Measurements from ENCODE around the gene GRIA2. TPM values are rescaled to one million over a fixed set of nuclear protein-coding genes. Genes with fewer than 3 reads are reported as not detected.
"Not testable (repeated sequence)": the region's sequence is repeated elsewhere in the genome, so short reads cannot be mapped to it uniquely, and the experiment has no call there.

GRIA2 gene
- polyA plus RNA-seq, 5 donors: 0.83 to 3.5 (median 2.6) TPM

GRCh38 chr4:157258165-157258564, 37.6 kb downstream of the GRIA2 start:
- DNase-seq: not testable (repeated sequence)

- no peak for DNase-seq
These were observed 44.8 kb downstream of the GRIA2 start for GRCh38 chr4:157265281-157265680.

DNA sequence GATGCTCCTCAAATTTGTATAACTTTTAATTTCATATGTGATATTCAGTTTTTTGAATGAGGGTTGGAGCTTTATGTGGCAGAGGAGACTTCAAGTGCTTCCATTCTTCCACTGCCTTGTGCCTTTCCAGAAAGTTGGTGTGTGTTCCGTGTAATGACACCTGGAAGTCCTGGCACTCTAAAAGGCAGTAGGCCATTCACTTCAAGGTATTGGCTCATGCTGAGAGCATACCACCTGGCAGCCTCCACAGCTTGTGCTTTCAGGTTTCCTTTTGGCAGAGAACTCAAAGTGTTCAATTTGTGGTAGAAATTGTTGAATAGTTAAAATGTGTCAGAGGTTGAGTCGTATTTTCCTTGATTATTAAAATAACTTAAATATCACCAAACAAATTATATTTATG, 49.6 kb downstream of the GRIA2 start:
- DNase-seq: no peak

GRCh38 chr4:157270552-157270951, 50.0 kb downstream of the GRIA2 start:
- no peak for DNase-seq

DNA sequence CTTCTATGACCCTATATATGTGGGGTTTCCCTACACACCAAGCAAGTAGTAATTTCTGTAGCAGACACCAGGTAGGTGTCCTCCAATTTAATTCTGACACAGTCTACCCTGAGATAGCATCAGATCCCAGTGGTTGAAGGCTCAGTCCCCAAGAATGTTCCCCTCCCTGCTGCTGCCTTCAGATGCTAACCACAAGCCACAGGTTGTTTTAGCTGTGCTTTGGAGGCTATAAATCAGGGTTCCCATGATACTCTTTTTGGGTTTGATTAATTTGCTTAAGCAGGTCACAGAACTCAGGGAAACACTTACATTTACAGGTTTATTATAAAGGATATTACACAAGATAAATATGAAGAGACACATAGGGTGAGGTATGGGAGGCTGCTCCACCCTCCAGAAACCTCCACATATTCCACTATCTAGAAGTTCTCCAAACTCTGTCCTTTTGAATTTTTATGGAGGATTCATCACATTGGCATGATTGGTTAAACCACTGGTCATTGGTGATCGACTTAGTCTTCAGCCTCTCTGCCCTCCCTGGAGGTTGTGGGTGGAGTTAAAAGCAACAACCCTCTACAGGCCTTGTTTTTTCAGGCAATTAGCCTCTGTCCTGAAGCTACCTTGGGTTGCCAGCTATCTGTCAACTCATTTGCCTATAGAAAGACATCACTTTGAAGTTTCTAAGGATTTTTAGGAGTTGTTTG, 50.8 kb downstream of the GRIA2 start:
- DNase-seq: no peak

DNA sequence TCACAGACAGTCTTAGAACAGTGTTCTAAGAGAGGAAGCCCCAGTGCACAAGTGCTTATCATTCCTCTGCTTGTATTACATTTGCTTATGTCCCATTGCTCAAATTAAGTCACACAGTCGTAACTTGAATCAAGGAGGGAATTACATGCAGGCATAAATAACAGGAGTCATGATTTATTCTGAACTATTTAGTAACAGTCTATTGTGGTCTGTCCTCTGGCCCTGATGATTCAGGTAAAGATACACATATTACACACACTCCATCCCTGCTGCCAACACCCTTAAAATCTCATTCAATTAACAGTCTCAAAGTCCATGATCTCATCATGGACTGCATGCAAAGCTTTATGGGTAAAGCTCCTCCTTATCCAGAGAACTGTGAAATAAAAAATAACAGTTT, 60.1 kb downstream of the GRIA2 start:
- DNase-seq: no peak

GRCh38 chr4:157282019-157282418, 61.5 kb downstream of the GRIA2 start:
- no peak for DNase-seq

- DNase-seq: no peak
These were observed 66.9 kb downstream of the GRIA2 start for GRCh38 chr4:157287445-157287844.

DNA sequence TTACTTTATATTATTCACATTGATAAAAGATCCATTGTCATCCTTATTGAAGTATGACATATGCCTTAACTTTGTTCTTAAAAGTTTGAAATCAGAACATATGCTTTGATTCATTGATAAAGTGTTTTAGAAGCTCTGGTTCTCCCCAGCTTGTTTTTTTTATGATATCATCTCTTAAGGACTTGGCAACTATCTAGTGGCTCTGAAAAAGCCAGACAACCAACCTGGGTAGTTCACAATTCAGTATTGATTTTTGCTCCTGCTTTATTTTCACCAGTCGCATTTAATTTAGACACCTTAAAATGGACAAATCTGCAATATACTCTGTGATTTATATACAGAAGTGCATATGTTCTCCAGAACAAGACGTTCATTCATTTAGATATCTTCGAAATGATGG, 70.1 kb downstream of the GRIA2 start:
- no peak for DNase-seq

DNA sequence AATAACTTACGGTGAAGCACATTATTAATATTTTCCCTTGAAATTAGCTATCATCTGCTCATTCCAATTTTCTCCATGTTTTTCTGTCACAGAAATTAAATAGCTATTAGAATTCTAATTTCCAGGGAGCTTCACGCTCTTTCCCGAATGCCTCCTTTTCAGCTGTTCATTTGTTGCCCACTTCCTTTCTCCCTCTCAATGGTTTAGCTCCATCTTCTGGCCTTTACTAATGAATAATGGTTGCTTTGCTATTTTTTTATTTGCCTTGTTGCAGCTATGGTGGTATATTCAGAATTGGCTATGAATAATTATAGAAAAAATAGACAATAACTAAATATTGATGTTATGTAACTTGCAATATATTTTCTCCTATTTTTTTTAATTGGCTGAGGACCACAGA, 70.5 kb downstream of the GRIA2 start:
- no peak for DNase-seq

DNA sequence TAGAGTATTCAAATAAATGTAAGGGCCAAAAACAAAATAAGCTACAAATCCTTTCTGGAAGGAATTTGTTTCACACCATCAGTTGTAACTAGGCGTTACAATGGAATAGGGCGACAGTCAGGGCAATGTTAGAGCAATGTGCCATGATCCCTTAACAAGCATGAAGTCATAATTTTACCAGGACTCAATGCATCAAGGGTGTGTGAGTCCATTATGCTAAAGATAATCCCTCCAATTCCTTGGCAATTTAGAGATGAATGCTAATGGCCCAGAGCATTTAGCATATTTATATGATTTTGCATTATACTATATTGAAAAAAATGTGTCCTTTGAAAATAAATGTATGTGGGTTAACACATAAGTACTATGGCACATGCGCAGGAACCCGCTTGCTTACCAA, 73.1 kb downstream of the GRIA2 start:
- no peak for DNase-seq

DNA sequence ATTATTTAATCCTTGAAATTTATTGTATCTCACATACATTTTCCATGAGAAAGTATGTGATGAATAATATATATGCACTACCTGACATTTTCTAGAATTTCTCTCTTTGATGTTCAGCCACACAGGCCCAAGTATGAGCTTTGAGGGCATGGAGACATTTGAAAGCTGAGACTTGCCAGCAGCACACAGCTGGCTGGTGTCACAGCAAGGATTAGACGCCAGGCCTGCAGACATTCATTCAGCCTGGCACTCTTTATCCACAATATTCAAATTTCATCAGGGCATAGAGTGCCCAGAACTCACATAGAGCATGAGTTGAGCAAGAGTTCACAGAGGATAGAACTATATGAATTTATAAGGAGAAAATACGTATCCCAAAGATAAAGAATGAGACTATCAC, 74.0 kb downstream of the GRIA2 start:
- DNase-seq: no peak

DNA sequence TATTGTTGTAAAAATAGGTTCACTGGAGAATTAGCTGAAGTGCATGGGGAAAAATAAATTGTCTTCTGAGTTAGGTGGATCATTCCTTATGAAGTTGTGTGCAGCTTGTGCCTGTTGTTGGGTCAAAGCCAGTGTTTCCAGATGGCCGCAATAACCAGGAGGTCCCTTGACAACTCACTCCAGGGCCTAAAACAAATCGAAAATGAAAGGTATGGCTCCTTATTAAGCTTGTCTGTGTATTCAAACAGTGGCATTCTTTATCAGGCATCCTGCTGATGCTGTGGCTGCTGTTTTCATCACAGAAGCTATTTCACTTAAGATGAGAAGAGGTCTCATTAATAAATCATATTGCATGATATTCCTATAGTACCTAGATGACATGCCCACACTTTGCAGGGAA, 80.2 kb downstream of the GRIA2 start:
- DNase-seq: no peak

GRCh38 chr4:157303471-157303960, 83.0 kb downstream of the GRIA2 start:
- no peak for DNase-seq

DNA sequence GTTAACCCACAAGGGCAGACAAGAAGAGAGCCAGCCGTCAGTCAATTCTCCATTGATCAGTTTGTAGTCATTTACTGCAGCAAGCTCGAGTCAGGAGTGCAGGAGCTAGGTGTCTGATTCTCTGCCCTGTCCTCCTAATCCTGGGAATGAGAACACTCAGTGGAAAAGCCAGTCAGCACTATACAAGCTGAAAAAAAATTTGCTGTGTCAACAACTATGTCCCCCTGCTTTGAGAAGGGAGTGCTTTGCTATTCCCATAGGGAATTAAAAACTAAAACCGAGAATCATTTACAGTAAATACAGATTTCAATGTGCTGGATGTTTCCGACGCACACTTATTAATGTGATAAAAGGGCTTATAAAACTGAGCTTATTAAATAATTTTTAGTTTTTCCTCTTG, 84.2 kb downstream of the GRIA2 start:
- no peak for DNase-seq

- no peak for DNase-seq
These were observed 92.2 kb downstream of the GRIA2 start for GRCh38 chr4:157312702-157313101.

DNA sequence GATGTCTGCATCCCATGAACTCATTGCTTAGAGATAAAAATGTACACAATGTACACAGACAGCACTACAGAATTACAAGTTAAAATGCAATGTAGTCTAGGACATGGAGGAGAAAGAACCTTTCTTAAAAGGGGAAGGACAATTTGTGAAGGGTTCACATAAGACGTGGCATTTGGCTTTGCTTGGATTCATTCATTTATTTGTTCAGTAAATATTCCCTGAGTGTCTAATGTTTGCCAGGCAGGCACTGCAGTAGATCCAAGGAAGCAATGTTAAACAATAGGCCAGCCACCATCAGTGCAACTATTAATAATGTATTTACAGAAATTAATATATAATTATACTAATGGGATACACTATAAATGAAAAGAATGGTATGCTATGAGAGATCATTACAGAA, 94.4 kb downstream of the GRIA2 start:
- no peak for DNase-seq

DNA sequence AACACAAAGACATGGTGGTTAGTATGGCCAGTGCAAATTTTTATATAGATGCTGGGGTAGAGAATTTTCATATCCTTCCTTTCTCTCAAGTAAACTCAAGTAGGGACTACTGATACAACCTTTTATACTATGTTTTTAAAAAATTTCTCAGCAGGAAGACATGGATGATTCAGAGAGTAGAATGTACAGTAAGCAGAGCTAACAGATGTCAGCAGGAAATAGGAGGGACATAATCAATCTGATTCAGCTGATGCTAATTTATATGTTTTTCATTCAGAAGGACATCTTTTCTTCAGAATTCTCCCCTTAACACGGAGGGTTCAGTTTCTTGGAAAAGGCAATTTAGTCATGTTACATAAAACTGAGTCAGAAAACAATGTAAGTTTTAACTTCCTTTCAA, 95.4 kb downstream of the GRIA2 start:
- DNase-seq: no peak

DNA sequence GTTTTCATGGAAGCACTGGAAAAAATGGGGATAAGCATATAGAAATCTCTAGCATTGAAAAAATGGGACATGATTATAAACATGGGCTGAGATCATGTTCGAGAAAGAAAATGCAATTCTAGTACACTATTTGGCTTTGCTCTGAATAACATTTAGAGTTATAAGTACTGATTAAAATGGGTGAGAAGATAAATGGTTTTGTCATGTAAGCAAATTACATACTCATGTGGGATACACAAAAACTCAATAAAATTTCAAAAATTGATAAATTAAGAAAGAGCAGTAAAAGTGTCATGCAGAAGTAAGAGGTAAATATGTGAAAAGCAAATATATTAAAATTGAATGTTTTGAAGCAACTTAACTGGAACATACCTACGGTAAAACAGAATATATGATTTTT, 99.6 kb downstream of the GRIA2 start:
- no peak for DNase-seq

GRCh38 chr4:157327666-157328065, 107.1 kb downstream of the GRIA2 start:
- no peak for DNase-seq

DNA sequence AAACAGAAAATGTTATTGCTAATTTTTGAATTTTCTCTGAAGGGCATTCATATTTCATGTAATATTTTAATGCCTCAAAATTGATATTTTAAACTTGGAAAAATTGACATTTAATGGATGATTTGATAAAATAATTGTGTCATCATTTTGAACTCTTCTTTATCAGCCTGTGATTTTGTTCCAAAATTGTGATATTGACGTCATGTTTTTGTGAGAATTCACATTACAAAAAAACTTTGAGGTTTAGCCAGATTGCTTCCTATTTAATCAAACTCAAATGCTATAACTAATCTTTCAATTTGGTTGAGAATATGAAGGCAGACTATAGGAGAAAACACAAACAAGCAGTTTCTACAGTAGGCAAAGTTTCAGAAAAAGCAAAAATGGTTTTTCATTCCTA, 137.4 kb downstream of the GRIA2 start:
- no peak for DNase-seq

GRCh38 chr4:157358439-157358838, 137.9 kb downstream of the GRIA2 start:
- DNase-seq: no peak

- no peak for DNase-seq
These were observed 138.3 kb downstream of the GRIA2 start for GRCh38 chr4:157358851-157359250.

- no peak for DNase-seq
These were observed 142.8 kb downstream of the GRIA2 start for GRCh38 chr4:157363360-157363759.
